Stimulated activated CD4-positive, alpha-beta T cell treated with anti-CD3 and anti-CD28 coated beads, Interleukin-1b, Interleukin-23, amount 100 ng/mL, for 4 hours (primary cell): Measurements from ENCODE around the gene KLK3.
A peak's percentile ranks its signal among the peaks of the same experiment; 100 is the strongest.

Experiments used
- DNase-seq, 2 donors: peaks; one replicate each; pipeline ENCODE4 v3.0.0-alpha.2; 2020; ENCODE audit warnings: low read depth in 2 of 2

The KLK3 gene

GRCh38 chr19:50898018-50898417 is 43.3 kb downstream of the KLK3 start:
- DNase-seq = no peak

GRCh38 chr19:50899569-50899968 is 44.9 kb downstream of the KLK3 start:
- no peak for DNase-seq

- DNase-seq = no peak
Measured at GRCh38 chr19:50902640-50903039, 47.9 kb downstream of the KLK3 start.

GRCh38 chr19:50906217-50906616 is 51.5 kb downstream of the KLK3 start:
- DNase-seq = peak; percentile 9 to 30

- DNase-seq = no peak
Measured at GRCh38 chr19:50908336-50908735, 53.6 kb downstream of the KLK3 start.

- DNase-seq = peak in 1 of 2 donors; percentile 18
Measured at GRCh38 chr19:50909240-50910070, 54.7 kb downstream of the KLK3 start.
